ENCODE results near the gene PI4K2B.
"Not testable (repeated sequence)": the region's sequence is repeated elsewhere in the genome, so short reads cannot be mapped to it uniquely, and the experiment has no call there.

- TF ChIP-seq ZNF274 (IDR thresholded peaks at IDR 0.05; ENCODE audit: low read depth, low read length); YY1 (IDR thresholded peaks at IDR 0.05; ENCODE audit: insufficient read depth, insufficient read length); SUZ12 (IDR thresholded peaks at IDR 0.05; ENCODE audit: extremely low read depth, insufficient read depth, insufficient read length): not testable (repeated sequence)
These were observed 94.6 kb downstream of the PI4K2B start for GRCh38 chr4:25328463-25328862.
